HS-27A (cell line): ENCODE data around the gene ECI1.
A peak's percentile ranks its signal among the peaks of the same experiment; 100 is the strongest.

ENCODE experiments used
- DNase-seq: peaks from one replicate; pipeline ENCODE4 v3.0.0-alpha.2; 2012; ENCODE audit warnings: low read depth, missing footprints

ECI1 gene

DNA sequence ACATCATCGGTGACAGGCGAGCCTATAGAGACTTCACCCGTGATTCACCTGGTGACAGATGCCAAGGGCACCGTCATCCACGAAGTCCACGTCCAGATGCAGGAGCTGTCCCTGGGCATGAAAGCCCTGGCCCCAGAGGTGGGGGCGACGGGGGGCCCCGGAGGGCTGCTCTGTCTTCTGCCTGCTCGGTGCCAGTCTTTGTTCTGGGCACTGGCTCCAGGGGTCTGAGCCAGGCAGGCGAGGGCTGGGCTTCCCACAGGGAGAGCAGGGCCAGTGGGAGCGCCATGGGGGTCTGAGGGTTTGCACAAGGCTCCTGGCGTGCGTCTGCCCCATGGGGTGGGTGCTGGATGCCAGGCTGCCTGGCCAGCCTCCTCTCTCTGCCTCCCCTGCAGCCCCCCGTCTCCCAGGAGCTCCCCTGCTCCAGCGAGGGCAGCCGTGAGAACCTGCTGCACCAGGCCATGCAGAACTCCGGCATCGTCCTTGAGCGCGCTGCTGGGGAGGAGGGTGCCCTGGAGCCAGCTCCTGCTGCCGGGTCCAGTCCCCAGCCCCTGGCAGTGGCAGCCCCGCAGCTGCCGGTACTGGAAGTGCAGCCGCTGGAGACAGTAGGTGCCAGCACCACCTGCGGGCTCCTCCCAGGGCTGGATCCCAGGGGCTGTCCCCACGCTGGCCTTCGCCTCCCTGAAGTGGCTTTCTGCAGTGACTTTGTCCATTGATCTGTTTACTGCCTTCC lies 18.2 kb downstream of the ECI1 start:
- no peak for DNase-seq

DNA sequence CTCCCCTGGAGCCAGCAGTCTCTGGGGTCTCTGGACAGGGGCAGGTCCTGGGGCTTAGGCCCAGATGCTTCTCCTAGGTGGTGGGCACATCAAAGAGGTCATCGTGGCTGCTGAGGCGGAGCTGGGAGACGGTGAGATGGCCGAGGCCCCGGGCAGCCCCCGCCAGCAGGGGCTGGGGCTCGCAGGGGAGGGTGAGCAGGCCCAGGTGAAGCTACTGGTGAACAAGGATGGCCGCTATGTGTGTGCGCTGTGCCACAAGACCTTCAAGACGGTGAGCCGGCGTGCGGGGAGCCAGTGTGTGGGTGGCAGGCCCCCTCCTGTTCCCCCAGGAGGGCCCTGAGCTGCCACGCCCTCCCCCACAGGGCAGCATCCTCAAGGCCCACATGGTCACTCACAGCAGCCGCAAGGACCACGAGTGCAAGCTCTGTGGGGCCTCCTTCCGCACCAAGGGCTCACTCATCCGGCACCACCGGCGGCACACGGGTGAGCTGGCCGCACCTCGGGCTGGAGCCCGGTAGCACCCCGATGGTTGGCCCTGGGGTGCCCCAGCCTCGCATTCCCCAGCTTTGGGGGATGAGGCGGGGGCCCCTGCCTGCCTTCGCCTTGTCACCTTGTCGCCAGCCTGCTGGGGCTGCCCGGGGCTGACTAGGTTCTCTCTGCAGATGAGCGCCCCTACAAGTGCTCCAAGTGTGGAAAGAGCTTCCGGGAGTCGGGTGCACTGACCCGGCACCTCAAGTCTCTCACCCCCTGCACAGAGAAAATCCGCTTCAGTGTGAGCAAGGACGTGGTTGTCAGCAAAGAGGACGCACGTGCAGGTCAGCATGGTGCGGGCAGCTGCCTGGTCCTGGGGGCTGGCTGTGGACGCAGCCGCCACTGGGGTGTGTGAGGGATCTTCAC lies 19.0 kb downstream of the ECI1 start:
- DNase-seq, result no peak

DNA sequence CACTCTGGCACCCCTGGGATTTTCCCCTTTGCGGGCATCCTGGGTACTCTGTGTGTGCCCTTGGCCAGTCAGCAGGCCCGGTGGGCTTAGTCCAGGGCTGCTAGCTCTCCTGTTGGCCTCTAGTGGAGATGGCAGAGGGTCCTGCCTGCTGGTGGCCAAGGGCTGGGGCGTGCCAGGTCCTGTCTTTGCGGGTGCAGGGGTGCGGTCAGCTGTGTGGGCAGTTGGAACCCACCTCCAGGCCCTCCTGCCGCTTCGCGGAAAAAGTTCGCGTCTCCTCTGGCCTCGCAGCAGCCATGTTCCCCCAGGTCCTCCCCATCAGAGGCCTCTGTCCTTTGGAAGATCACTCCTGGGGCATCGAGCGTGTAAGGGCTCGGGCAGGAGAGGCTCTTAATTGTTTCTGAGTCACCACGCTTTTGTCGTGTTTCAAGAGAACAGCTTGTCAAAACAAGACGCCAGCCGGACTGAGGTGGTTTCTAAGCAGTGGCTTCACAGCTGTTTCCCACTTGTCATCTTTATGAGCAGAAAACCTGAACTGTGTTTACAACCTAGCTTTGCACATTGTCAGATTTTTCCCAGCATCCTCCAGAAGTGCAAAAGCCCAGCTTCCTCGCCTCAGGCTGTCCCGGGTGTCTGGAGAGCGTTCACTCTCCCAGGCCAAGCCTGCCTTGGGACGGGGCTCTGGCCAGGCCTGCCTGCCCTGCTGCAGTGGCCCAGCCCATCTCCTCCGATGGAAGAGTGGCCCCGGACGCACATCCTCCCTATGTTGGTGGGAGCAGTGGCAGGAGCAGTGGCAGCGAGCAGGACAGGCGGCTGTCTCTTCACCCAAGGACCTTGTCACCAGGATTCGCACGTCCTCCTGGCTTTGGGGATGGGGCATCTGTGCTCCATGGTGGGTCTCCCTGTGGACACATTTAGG lies 20.1 kb downstream of the ECI1 start:
- no peak for DNase-seq

DNA sequence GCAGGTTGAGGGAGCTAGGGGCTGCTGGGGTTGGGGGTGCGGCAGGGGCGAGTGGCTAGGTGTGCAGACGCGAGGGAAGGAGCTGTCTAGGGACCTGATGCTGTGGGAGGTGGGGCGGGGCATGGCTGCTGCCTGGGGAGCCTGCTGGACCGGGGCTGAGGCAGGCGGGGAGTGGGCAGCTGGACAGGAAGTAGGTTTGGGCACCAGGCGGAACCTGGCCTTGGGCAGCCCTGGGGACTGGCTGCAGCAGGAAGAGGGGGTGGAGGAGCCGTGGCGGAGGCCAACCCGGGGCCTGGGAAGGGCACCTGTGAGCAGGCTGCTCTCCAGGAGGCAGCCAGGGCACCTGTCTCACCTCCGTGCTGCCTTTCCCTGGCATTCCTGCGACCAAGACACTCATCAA lies 21.0 kb downstream of the ECI1 start:
- DNase-seq, result no peak

DNA sequence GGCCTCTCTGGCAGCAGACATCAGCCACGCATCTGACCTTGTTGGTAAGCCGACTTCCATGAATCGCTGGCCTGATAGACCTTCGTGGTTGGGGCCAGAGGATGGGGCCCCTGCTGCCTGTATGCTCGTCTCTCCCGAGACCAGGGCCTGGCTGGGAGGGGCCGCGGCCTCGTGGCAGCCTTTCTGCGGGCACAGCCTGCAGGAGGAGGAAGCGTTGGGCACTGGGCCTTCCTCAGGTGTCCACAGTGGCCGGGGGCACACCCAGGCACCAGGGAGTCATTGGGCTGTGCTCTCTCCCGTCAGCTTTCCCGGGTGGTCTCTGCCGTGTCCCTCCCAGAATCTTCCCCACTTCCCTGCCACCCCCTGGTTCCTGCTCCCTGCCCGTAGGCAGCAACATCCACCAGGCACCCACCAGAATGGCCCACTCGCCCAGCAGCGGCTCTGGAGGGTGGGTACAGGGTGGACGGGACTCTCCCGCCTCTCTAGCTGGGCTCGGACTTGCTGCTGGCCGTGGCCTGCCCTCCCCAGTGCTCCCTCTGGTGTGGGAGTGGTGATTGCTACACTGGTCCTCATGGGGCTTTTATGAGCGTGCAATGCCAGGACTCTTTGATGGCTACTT lies 21.6 kb downstream of the ECI1 start:
- DNase-seq, result no peak

DNA sequence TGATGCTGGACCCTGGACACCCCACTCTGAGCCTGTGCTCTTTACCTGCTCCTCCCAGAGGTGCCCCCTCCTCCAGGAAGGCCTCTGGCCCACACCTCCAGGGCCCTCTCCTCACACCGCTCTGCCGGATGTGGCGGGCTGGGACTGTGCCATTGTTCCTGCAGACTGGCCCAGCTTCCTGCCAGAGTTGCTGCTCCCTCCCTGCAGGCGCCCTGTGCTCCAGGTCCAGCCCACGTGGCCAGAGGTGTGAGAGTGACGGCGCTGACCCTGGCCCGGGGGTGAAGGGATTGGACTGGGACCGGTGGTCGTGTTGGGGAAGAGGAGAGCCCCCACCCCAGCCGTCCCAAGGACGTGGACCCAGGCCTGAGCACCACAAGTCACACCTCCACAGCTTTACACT lies 22.3 kb downstream of the ECI1 start:
- no peak for DNase-seq

DNA sequence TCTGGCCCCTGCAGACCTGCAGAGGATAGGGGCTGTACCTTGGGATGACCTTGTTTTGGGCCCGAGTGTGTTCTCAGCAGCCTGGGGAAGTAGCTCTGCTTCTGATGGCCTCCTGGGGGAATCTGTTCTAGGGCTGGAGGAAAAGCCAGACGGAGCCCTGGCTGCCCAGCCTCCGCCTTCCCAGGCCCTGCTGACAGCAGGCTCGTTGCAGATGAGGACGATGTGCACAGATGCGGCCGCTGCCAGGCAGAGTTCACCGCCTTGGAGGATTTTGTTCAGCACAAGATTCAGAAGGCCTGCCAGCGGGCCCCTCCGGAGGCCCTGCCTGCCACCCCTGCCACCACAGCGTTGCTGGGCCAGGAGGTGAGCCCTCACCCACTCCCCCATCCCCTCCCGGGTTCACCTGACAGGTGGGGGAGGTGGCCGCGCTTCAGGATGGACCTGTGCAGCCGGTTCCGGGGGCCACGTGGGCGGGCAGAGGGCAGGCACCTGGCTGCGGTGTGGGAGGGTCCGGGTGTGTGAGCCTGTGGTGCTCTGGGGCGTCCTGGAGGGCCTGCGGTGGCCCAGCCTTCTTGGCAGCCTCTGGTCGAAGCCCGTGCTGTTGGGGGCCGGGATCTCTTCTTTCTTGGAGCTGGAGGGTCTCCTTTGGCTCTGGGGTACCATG lies 23.1 kb downstream of the ECI1 start:
- no peak for DNase-seq

DNA sequence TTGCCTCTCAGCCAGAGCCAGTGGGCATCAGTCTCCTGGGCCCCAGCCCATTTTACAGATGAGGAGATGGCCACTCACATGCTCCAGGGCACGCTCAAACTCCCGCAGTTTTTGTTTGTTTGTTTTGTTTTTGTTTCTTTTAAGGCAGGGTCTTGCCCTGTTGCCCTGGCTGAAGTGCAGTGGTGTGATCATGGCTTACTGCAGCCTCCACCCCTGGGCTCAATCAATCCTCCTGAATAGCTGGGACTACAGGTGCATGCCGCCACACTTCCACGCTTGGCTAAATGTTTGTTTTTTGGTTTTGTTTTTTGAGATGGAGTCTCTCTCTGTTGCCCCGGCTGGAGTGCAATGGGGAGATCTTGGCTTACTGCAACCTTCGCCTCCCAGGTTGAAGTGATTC lies 24.5 kb downstream of the ECI1 start:
- no peak for DNase-seq

DNA sequence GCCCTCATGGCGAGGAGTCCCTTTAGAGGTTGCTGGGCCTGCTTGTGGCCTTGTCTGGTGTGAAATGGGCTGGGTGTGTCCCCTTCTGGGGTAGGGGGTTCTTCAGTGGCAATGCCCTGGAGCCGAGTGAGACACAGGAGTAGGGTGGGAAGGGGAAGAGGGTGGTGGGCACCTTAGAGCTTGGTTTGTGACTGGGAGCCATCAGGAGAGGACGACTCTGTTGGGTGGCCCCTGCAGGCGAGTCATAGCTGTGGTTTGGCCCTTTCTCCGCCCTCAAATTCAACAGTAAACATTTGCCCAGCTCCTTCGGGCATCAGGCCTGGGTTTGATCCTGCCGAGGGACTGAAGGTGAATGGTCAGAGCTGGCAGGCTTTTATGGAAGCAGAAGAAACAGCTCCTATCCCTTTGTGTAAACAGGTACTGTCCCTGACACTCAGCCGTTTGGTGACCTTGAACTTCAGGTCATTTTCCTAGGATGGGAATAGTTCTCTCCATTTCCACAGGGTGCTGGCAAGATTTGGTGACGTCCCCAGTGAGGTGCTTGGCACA lies 25.1 kb downstream of the ECI1 start:
- DNase-seq, result no peak

DNA sequence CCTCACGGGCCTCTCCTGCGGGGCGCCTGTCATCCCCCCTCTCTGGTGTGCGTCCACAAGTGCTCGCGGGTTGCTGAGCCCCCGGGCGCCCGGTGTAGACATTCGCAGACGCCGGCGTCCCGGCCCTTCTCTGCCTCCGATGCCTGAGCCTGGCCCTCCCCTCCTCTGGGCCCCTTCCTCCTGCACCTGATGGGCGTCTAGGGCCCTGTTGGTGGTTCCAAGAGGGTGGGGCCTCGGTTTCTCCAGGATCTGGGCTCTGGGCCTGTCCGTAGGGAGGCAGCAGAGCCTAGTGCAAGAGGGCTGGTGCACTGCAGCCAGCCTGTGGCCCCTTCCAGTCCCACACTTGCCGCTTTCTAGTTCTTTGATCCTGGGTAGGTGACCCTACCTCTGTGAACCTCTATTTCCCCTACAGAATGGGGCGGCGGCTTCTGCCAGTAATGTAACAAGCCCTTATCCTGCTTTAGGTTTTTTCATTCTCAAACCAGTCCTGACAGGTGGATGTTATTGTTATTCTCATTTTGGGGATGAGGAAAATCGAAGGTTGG lies 27.4 kb downstream of the ECI1 start:
- no peak for DNase-seq

DNA sequence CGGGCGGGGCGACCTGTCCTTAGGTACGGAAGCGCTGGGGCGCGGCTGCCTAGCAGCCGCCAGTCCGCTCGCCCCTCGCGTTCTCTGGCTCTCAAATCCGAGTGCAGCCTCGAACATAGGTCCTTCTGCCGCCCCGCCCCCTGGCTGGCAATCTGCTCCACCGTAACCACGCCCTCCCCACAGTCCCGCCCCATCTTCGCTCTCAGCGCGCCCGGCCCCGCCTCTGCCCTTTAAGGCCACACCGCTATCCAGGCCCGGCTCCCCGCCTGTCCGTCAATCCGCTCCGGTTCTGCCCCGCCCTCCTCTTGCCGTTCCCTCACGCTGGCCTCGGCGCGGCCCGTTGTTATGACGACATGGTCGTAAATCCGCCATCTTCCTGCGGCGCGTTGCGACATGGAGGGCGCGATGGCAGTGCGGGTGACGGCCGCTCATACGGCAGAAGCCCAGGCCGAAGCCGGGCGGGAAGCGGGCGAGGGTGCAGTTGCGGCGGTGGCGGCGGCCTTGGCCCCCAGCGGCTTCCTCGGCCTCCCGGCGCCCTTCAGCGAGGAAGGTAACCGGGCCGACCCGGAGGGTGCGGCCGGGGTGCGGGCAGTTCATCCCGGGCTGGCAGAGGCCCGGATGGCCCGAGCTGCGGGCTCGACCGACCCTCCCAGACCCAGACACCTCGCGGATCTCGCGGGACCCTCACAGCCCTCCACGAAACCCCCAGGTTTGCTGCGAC lies 28.0 kb downstream of the ECI1 start, which contains the start of gene E4F1:
E4F1 (plus strand) TSS at position 371 of the 721 bp plus-strand sequence; CDS start at position 394, 23 bp downstream.
- DNase-seq, result peak; percentile 94

DNA sequence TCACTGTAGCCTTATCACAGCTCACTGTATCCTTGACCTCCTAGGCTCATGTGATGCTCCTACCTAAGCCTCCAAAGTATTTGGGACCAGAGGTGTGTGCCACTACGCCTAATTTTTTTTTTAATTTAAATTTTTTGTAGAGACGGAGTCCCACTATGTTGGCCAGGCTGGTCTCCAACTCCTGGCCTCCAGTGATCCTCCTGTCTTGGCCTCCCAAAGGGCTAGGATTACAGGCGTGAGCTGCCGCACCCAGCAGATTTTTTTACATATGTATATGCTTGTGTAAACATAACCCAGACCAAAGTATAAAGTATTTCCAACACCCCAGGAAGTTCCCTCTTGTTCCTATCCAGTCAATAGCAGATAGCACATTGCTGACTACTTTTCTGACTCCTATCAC lies 35.1 kb downstream of the ECI1 start:
- DNase-seq, result no peak

DNA sequence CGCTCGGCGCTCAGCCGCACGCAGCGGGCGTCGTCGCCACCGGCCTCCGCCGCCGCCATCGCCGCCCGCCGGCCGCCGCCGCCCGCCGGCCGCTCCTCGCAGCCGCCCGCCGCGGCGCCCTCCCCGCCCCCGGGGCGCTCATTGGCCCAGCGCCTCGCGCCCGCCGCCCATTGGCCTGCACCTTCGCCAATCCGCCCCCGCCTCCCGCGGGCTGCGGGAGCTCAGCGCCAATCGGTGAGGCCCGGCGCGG lies 36.7 kb downstream of the ECI1 start, which contains the start of gene PGP:
PGP (minus strand) TSS at position 122 of the 250 bp plus-strand sequence; CDS start at position 59, 63 bp downstream.
- no peak for DNase-seq

DNA sequence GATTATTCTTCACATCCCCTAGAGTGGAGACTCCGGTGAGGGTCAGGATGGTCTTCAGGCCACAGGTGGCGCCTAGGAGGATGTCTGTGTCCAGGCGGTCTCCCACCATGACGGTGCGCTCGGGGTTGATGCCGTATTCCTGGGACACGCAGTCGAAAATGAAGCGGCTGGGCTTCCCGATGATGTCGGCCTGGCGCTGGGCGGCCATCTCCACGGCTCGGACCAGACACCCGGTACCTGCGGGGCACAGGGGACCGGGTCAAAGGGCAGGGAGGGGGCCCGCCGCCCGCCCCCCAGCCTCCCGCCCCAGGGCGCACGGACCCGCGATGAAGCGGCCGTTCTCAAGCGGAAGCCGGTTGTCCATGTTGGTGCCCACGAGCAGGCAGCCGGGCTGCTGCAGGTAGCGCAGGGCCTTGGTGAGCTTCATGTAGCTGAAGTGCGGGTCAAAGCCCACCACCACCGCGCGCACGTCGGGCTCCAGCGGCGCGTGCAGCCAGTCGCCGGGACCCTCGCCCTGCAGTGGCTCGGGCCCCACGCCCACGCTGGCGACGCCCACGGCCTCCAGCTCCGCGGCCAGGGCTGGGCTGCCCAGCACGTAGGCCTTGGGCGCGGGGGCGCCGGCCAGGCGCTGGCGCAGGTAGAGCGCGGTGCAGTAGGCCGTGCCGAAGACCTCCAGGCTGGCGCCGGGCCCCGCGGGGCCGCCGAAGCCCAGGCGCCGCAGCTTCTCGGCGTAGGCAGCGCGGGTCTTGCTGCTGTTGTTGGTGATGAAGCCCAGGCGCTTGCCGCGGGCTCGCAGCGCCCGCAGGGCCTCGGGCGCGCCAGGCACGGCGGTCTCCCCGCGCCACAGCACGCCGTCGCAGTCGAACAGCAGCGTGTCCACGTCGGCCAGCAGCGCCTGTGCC lies 37.3 kb downstream of the ECI1 start:
- DNase-seq, result no peak

DNA sequence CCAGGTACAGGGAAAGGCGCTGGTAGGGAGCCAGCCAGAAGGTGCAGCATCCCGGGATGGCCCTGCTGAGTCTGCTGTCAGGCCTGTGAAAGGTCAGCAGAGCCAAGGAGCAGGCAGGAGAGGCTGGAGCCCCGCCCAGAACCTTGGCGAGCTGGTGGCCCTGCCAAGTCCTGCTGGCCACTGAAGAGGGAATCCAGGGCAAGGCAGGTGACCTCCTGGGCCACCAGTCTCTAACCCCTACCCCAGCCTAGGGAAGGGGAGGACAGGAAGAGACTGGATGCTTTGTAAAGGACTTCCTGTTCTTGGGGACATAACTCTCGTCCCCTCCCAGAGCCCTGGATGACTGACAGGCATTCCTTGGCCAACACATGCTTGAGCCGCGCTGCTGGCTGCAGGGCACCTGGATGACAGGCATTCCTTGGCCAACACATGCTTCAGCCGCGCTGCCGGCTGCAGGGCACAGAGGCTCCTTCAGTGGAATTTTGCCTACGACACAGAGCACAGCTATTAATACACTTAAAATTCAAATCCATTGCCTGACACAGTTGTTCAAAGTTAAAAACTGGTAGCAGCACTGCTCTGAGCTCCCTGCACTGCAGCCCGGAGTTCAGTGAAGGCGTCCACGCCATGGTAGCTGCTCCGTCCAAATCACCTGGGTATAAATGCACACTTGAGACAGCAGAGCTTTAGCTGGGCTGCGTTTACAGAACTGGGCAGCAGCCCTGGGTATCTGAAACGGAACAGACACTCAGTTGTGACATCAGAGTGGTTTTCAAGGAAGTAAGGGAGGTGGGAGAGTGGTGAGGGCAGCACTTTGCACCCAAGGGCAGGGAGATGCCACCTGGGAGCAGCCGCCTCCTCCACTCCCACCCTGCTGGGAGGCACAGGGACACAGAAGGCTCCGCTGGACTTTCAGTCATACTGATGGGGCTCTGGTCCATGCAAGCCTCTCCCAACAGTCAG lies 38.7 kb downstream of the ECI1 start:
- DNase-seq, result no peak

DNA sequence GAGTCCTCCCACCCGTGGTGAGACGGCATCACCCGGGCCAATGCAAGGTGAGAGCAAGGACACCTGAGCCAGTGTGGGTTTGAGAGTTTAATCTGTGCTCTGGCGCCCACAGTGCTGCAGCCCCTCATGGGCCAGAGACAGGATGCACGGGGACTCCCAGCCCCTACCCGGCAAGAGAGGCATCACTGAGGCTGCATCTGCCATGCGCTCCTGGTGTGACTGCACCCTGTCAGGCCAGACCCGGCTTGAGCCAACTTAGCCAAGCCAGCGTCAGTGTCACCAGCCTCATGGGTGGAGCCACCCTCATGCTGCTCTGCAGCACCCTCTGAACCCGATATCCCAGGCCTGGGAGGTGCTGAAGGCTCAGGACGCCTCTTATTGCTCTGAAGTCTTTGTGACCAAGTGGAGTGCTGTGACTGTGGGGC lies 39.5 kb downstream of the ECI1 start:
- no peak for DNase-seq
